HepG2 (cell line): ENCODE data around the gene CMTM5.

Experiments used
- HBP1 ChIP-seq: IDR thresholded peaks from 2 replicates; pipeline ENCODE4 v1.6.1; 2016; ENCODE audit warnings: low read depth, control low read depth
- NFIC ChIP-seq: IDR thresholded peaks from 2 replicates; pipeline ENCODE4 v1.6.1; 2012; ENCODE audit warnings: mild to moderate bottlenecking, low read length, inconsistent platforms
- SALL2 ChIP-seq: sonication (generic); formaldehyde crosslinking; IDR thresholded peaks from 2 replicates; pipeline ENCODE4 v1.8.1; 2023; ENCODE audit warnings: mild to moderate bottlenecking, missing genetic modification reagents, inconsistent platforms
- TCF12 ChIP-seq, 2 experiments: fragments of 450-650 bp in 1 of 2; sonication (generic) in 1 of 2; formaldehyde crosslinking in 1 of 2; IDR thresholded peaks; 2 replicates each; pipeline versions ENCODE4 v1.6.1 to v1.8.0; 2017 to 2022; ENCODE audit warnings: antibody characterized with exemption in 1 of 2, mild to moderate bottlenecking in 1 of 2, missing genetic modification reagents in 1 of 2, moderate library complexity in 1 of 2
- TCF7L2 ChIP-seq: IDR thresholded peaks from 2 replicates; pipeline ENCODE4 v1.6.1; 2011; ENCODE audit warnings: mild to moderate bottlenecking, low read depth, low read length, moderate library complexity
- ZBTB1 ChIP-seq: sonication (generic); formaldehyde crosslinking; IDR thresholded peaks from 2 replicates; pipeline ENCODE4 v1.4.0; 2020; ENCODE audit warnings: missing genetic modification reagents, borderline replicate concordance

GRCh38 chr14:23411563-23412525, 35.0 kb downstream of the CMTM5 start:
- no peak for TF ChIP-seq HBP1 (CRISPR knock-in tag)
- no peak for TF ChIP-seq ZBTB1
- TF ChIP-seq TCF12 (IDR thresholded peaks at IDR 0.05) = no peak
- no peak for TF ChIP-seq TCF12 (CRISPR knock-in tag; IDR thresholded peaks at IDR 0.05)
- no peak for TF ChIP-seq NFIC
- TF ChIP-seq SALL2 (CRISPR knock-in tag) = no peak
- no peak for TF ChIP-seq TCF7L2
